Measurements from ENCODE around the gene UNC5A. TPM values are rescaled to one million over a fixed set of nuclear protein-coding genes. Genes with fewer than 3 reads are reported as not detected.

Gene UNC5A
- total and polyA plus RNA-seq, 10 of the 15 experiments (the other 5 are each of a cell fraction or from before 2014, with no cell fraction given): not detected

DNA sequence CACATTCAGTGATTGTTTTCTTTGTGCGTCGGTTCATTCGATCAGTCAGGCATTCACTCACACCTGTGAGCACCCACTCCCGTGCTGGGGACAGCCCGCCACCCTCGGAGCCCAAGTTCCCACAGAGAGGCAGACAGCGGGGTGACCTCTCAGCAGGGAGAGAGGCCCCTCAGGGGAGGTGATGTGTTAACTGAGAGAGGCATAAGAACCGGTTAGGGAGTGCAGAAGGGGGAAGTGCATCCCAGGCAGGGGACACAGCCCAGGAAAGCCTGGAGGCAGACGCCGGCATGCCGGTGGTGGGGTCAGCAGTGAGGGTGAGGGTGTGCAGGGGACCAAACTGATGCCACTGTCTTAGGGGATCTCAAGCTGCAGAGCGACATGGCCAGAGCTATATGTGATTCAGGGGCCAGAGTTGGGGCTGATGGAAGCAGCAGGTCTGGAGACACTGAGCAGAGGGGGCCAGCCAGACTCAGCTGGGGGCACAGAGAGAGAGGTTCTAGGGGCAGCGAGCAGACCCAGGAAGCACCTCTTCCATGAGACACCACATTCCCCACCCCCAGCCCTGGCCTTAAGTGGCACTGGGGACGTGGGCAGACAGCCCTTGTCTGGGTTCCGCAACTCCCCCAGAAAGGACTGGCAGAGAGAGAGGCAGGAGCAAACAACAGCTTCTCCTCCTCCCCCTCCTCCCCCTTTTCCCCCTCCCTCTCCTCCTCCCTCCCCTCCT is 52.8 kb downstream of the UNC5A start:
- TF ChIP-seq STAT1 (conservative IDR thresholded peaks at IDR 0.05): no peak
- TF ChIP-seq, protein P1, sequence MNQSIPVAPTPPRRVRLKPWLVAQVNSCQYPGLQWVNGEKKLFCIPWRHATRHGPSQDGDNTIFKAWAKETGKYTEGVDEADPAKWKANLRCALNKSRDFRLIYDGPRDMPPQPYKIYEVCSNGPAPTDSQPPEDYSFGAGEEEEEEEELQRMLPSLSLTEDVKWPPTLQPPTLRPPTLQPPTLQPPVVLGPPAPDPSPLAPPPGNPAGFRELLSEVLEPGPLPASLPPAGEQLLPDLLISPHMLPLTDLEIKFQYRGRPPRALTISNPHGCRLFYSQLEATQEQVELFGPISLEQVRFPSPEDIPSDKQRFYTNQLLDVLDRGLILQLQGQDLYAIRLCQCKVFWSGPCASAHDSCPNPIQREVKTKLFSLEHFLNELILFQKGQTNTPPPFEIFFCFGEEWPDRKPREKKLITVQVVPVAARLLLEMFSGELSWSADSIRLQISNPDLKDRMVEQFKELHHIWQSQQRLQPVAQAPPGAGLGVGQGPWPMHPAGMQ (IDR thresholded peaks at IDR 0.05; ENCODE audit: borderline replicate concordance): no peak
- TF ChIP-seq BRCA1 (IDR thresholded peaks at IDR 0.05; ENCODE audit: low read depth, low read length): no peak
- TF ChIP-seq CTCF (IDR thresholded peaks at IDR 0.05 in 2 of 3, conservative IDR thresholded peaks at IDR 0.05 in 1 of 3; ENCODE audit: control insufficient read depth in 2 of 3, extremely low read depth in 1 of 3, insufficient read depth in 1 of 3, low read depth in 3 of 3, low read length in 3 of 3): no peak
- TF ChIP-seq CHD1 (IDR thresholded peaks at IDR 0.05; ENCODE audit: low read depth, low read length): no peak
- no peak for TF ChIP-seq ESRRA (IDR thresholded peaks at IDR 0.05; ENCODE audit: low read length)
- TF ChIP-seq MXI1 (IDR thresholded peaks at IDR 0.05; ENCODE audit: low read depth, low read length): no peak
- TF ChIP-seq FOXM1 (IDR thresholded peaks at IDR 0.05; ENCODE audit: low read depth, low read length): no peak
- TF ChIP-seq IKZF2 (IDR thresholded peaks at IDR 0.05): no peak
- Histone ChIP-seq H4K20me1 (ENCODE audit: control insufficient read depth, insufficient read depth) (no peaks in the 10 kb centered on the region; the same call in 1 of the 2 replicates), H3K9ac (ENCODE audit: control insufficient read depth, insufficient read depth, low read length) (no peak overlapping the region), H3K4me2 (ENCODE audit: control insufficient read depth, insufficient read depth) (no peak overlapping the region), H3K79me2 (ENCODE audit: control insufficient read depth, insufficient read depth, low read length) (no peaks in the 10 kb centered on the region), H3K27ac (ENCODE audit: control insufficient read depth, insufficient read depth) (no peak overlapping the region), H3K9me3 (replicated peaks; ENCODE audit: control insufficient read depth, insufficient read depth, low read length) (no peaks in the 10 kb centered on the region), H3K4me1 (ENCODE audit: control insufficient read depth, insufficient read depth, low read length) (no peaks in the 10 kb centered on the region), H2AFZ (ENCODE audit: control insufficient read depth, low read depth, low read length) (no peak overlapping the region), H3K27me3 (replicated peaks in 1 of 2; ENCODE audit: control insufficient read depth in 2 of 2, insufficient read depth in 2 of 2, low read length in 1 of 2) (peaks cover 3 to 4% of the 10 kb centered on the region in 2 experiments; a peak in 3 of 4 replicates), H3K36me3 (ENCODE audit: control insufficient read depth in 2 of 2, insufficient read depth in 2 of 2, low read length in 1 of 2) (no peaks in the 10 kb centered on the region), H3K4me3 (no peak overlapping the region)
- SMC1A ChIA-PET (ENCODE audit: uncharacterized antibody, unreplicated experiment): no interaction called here
- ATAC-seq: no peak
- 7% methylated on average over 15 of the region's 15 CpGs for WGBS (ENCODE audit: insufficient coverage, insufficient replicate concordance, low lambda C conversion rate, missing lambda C conversion rate)
- RAD21 ChIA-PET (ENCODE audit: unreplicated experiment): no interaction called here
- no peak for DNase-seq (ENCODE audit: low read depth, low spot score)
- POLR2A ChIA-PET: no interaction called here
- FAIRE-seq: no peak
- in situ Hi-C loops (cut with MboI) (no loop called here), intact Hi-C loops (cut with micrococcal nuclease; ENCODE audit: unreplicated experiment) (no loop called here)
- CTCF ChIA-PET: no interaction called here
- BruUV-seq (replicated peaks): no TSS peak

All from GM12878 (cell line).